RCC 7860 (cell line): Measurements from ENCODE around the gene KCNJ18.
"Not testable (repeated sequence)": the region's sequence is repeated elsewhere in the genome, so short reads cannot be mapped to it uniquely, and the experiment has no call there.

Source experiments
- DNase-seq: peaks from one replicate; pipeline ENCODE4 v3.0.0-alpha.2; 2015; ENCODE audit warnings: low spot score
- FAIRE-seq: peaks from 2 replicates; lab custom pipeline; 2012; peaks lifted over from hg19 to GRCh38; lab: Jason Lieb, UNC

Gene KCNJ18

DNA sequence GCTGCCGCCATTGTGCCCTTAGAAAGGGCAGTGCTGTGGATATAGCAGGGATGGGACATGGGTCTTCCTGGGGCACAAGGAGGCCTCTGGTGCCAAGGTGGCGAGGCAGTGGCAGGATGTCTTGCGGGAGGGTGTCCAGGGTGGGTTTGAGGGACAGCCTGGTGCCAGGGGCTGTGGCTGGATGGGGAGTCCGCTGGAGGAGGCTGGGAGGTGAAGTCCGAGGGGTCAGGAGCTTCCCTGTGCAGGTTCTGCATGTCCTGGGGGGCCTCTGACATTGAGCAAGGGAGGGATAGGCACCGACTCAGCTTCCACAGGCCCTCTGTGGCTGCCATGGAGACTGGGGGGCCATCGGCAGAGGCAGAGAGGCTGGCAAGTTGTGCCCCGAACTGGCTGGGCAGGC is 9.7 kb downstream of the KCNJ18 start:
- DNase-seq, FAIRE-seq: not testable (repeated sequence)

DNA sequence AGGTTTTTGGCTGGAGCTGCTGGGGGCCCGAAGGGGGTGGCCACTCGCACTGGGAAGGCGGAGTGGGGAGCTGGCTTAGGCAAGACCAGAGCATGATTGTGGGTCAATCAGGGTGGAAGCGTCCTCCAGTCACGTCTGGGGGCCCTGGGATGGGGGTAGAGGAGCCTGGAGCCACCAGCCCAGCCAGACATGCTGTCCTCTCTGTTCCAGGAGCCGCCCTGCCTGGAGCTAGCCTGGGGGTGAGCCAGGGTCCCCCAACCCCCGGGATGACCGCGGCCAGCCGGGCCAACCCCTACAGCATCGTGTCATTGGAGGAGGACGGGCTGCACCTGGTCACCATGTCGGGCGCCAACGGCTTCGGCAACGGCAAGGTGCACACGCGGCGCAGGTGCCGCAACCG is 10.2 kb downstream of the KCNJ18 start:
- not testable (repeated sequence) for DNase-seq, FAIRE-seq

DNA sequence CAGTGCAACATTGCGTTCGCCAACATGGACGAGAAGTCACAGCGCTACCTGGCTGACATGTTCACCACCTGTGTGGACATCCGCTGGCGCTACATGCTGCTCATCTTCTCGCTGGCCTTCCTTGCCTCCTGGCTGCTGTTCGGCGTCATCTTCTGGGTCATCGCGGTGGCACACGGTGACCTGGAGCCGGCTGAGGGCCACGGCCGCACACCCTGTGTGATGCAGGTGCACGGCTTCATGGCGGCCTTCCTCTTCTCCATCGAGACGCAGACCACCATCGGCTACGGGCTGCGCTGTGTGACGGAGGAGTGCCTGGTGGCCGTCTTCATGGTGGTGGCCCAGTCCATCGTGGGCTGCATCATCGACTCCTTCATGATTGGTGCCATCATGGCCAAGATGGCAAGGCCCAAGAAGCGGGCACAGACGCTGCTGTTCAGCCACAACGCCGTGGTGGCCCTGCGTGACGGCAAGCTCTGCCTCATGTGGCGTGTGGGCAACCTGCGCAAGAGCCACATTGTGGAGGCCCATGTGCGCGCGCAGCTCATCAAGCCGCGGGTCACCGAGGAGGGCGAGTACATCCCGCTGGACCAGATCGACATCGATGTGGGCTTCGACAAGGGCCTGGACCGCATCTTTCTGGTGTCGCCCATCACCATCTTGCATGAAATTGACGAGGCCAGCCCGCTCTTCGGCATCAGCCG is 10.8 kb downstream of the KCNJ18 start:
- not testable (repeated sequence) for DNase-seq, FAIRE-seq

DNA sequence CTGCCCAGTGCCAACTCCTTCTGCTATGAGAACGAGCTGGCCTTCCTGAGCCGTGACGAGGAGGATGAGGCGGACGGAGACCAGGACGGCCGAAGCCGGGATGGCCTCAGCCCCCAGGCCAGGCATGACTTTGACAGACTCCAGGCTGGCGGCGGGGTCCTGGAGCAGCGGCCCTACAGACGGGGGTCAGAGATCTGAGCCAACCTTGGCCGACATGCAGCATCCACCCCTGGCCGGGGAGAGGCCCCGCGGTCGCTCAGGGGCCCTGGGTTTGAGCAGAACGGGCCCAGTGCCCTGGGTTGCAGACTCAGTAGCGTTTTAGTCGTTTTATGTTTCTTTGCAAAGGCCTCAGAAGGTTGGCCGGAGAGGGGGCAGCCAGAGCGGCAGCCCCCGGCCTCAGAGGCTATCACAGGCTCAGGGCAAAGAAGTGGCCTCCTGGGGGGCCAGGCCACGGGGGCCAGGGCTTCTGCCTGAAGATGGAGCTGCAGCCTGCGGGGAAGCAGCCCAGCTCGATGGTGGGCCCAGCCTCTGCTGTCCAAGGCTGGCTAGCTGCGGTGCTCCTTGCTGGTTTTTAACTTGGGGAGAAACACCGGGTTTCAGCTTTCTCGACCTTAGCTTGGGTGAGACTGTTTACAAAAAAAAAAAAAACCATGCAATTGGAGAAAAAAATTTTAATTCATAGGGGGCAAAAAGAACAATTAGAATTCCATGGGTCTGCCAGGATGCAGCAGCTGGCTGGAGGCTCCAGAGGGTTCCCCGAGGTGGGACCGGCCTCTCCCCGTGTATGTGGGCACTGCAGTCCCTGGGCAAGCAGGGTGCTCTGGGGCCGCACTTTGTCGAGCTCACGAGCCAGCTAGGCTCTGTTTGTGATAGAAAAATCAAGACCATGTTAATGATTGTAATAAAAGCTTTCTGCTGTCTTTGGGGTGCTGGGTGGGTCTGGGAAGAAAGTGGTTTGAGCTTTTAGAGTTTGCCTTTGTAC is 11.9 kb downstream of the KCNJ18 start:
- FAIRE-seq, DNase-seq: not testable (repeated sequence)

DNA sequence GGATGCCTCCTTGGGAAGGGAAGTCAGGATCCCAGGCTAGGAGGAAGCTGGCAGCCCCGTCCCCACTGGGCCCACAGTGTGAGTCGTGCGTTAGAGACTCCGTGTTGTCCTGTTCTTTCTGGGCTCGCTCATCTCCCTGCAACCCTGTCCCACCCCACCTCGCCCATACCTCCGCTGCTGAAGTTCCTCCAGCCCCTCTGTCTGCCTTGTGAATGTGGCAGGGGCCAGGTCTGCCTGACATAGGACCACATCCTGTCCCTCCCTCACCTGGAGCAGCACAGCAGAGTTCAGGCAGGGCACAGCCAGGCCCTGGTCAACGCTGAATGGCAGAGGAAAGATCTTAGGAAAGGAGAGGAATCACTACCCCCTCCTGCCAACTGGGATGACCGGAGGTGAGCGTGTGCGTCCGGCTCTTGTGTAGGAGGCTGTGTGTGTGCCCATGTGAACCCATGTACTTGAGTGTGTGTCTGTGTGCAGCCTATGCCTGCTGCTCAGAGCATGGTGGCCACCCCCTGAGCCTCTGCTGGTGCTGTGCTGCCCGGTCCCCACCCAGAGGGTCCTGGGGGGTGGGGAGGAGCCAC is 12.8 kb downstream of the KCNJ18 start:
- no peak for FAIRE-seq
- DNase-seq, result no peak

DNA sequence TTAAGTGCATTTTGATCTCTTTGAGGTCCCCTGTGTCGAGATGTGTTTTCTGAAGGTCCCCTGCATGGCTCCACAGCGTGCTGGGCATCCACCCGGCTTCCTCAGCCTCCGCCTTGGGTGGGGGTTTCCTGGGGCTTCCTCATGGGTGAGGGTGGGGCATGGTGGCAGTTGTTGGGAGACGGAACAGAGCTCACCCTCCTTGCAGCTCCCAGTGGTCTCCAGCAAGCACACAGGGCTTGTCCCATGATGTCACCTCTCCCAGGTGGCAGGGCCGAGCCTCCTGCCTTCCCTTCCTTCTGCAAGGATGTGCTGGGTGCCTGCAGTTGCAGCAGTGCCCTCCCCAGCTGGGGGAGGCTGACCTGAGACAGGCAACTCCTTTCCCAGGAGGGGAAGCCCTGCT is 13.4 kb downstream of the KCNJ18 start:
- not testable (repeated sequence) for FAIRE-seq, DNase-seq

DNA sequence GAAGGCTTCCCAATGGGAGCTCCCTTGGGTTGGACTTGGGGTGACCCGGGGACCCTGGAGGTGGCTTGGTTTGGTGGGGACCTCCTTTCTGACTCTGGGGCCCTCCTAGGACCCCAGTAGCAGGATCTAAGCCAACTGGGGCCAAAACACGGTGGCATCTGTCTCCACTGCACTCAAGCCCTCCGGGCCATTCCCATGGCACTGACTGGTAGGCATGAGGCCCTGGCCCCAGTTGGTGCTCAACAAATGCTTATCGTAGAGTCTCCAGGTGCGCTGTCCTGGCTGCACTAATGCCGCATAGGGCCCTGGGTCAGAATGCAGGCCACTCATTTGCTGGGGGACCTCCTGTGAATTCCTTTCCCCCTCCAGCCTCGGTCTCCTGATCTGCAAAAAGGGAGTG is 14.2 kb downstream of the KCNJ18 start:
- not testable (repeated sequence) for DNase-seq, FAIRE-seq

DNA sequence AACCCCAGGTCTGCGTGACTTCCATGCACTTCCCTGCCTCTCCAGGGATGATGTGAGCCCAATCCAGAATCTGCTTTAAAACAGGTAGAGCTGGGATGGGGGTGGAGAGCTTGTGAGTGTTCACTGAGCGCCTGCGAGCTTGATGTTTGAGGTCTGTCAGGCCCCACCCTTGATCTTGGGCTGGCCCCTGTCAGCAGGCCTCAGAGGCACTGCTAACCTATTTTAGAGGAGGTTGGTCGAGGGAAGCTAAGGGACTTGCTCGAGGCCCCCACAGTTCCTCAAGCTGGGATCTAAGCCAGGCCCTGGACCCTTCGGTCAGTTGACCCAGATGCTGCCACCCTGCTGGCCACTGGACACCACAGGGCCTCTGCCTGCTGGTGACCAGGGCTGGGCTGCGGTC is 14.8 kb downstream of the KCNJ18 start:
- not testable (repeated sequence) for DNase-seq

DNA sequence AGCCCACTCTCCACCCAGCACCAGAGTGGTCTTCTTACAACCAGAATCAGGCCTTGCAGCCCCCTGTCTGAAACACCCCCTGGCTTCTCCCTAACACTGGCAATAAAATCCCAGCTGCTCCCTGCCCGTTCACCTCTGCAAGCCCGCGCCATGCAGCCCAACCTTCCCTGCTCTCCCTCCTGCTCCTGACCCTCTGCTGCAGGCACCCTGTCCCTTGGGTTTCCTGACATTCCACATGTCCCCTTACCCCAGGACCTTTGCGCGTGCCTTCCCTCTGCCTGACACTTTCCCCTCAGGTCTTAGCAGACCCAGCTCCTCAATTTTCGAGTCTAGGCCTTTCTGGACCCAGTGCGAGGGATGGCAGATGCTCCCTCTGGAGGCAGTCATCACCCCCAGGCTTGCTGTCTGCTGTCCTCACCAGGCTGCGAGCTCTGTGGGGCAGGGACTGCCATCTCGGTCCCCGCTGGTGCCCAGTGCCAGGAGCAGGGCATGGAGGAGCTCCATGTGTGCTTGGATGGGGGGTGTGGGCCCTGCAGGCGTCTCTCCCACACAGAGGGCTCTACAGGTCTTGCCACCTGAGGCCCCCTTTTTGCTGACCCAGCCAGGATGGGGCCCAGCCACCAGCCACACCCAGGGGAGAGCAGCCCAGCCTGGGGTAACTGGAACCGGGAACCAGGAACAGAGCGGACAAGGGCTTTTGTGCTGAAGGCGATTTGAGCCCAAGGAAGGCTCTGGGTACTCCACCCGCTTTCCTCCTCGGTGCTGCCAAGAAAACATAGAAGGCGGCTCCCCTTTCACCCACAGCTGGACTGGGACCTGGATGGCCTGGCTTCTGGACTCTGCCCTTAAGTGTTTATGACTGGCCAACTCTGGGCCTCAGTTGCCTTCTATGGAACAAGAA is 15.6 kb downstream of the KCNJ18 start:
- DNase-seq, FAIRE-seq: not testable (repeated sequence)

More for the DNA sequence above, 14.8 kb downstream of the KCNJ18 start:
- FAIRE-seq, result not testable (repeated sequence)

DNA sequence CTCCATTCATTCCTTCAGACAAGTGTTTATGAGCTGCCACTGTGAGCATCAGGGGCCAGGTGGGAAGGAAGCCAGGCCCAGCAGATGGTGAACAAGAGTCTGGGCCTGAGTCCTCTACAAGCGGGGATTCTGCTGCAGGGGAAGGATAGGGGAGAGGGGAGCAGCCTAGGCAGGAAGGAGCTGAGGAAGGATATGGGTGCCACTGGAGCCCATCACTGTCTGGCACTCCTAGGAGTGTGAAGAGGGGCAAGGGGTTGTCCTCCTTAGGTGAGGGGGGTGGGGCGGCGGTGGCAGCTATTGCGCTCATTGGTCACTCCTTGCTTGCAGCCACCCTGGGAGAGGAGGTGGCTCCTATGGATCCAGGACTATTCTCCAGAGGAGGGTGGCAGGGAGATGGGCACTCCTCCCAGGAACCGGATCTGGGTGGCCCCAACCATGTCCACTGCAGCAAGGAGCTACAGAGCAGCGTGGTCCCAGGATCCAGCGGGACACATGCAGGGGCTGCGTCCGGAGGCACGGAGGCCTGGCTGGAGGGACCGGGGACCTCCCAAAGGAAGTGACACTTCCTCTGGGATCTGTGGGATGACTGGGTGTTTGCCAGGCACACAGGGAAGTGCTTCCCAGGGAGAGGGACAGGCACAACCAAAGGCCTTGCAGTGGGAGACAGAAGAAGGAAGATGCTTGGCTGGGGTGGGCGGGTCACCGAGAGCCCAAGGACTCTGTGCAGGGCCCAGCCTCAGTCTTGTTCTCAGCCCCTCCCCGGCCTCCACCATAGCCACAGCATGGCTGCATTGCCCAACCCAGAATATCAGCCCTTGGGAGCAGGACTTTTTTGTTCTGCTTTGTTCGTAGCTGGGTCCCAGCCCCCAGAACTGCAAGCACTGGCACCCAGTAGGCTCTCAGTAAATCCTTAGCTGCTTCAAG is 16.6 kb downstream of the KCNJ18 start:
- not testable (repeated sequence) for FAIRE-seq, DNase-seq

DNA sequence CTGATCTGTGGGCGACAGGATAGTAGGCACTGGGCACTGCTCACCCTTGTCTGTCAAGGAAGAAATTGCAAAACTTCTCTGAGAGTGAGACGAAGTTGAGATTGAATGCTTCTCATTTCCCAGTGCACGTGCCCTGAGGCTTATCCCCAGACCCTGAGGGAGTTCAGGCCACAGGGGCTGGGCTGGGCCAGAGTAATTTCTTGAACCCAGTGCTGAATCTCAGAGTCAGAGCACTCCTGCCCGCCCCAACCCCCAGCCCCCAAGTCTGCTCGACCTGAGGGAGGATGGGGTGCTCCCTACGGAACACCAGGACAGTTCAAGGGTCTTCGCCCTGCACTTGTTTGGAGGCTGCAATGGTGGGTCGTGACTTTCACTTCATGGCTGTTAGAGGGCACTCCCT is 17.7 kb downstream of the KCNJ18 start:
- DNase-seq, FAIRE-seq: not testable (repeated sequence)

DNA sequence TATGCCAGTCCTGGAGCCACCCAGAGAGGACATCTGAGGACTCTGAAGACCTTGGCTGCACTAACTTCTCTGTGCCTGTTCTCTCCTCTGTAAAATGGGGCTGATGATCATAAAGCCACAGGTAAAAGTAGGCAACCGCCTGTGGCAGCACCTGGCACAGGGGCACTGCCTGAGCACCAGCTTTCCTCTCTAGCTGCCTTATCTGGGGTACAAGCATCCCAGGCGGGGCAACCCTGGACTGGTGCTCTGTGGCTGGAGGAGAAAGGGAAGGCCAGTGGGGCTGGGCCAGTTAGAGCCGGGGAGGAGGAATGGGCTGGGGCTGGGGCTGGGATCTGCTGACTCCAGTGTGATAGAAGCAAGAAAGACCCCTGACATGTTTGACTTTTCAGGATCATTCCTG is 18.2 kb downstream of the KCNJ18 start:
- FAIRE-seq, DNase-seq: not testable (repeated sequence)

DNA sequence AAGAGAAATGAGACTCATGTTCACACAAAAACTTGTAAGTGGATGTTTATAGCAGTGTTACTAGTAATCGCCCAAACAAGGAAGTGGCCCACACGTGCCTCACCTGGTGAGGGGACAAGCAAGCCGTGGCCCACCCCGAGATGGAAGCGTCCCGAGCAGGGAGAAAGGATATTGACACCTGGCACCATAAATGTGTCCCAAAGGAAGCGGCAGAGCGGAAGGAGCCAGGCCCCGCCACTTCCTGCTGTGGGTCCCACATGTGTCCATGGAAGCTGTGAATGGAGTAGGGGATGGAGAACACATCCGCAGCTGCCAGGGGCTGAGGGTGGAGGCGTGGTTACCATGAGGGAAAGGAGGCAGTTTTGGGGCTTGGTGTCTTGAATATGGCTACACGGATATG is 18.9 kb downstream of the KCNJ18 start:
- DNase-seq (no peak), FAIRE-seq (no peak)

DNA sequence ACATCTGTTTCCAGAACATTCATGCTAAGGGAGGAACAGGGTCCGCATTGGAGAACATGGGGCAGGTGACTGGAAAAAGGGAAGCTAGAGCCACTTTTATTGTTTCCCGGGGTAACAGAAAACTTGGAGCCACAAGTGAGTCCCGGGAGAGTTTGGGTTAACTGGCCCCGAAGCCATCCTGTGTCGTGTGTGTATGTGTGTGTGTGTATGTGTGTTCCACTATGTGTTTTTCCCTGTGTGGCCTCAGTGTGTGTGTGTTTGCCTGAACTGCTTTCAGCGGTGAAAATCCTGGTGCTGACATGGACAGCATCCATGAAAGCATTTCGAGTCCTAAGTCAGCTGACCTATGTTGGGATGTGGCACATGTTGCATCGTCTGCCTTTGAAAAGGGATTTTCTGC is 20.7 kb downstream of the KCNJ18 start:
- FAIRE-seq, DNase-seq: not testable (repeated sequence)

DNA sequence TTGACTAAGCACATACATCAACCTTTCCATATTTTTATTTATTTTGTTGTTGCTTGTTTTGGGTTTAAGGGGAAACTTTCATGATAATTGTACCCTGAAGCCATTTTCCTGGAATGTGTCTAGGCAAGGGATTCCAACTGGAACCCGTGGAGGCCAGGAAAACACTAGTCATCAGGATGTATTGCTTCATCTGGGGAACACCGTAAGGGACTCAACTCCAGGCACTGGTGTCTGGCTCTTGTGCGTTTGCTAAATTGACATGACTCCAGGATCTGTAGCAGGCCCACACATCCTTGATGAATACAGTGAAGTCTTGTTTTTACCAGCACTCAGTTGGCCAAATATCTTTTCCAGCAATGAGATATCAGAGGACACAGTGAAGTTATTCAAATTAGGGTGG is 21.3 kb downstream of the KCNJ18 start:
- not testable (repeated sequence) for FAIRE-seq, DNase-seq

DNA sequence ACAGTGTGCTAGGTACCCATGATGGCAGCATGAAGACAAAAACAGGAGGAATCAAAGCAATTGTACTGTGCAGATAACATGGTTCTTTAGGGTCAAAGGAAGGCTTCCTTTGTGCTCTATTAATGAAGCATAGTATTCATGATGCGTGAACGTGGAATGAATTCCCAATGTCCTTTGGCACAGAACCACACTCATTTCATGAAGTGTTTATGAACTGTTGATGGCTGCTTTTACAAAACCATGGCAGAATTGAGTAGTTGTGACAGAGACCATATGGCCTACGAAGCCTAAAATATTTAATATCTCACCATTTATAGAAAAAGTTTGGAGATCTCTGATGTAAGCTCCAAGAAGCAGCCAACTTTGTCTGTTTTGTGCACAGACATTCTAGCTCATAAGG is 22.4 kb downstream of the KCNJ18 start:
- not testable (repeated sequence) for FAIRE-seq
- peak; percentile 14 for DNase-seq

DNA sequence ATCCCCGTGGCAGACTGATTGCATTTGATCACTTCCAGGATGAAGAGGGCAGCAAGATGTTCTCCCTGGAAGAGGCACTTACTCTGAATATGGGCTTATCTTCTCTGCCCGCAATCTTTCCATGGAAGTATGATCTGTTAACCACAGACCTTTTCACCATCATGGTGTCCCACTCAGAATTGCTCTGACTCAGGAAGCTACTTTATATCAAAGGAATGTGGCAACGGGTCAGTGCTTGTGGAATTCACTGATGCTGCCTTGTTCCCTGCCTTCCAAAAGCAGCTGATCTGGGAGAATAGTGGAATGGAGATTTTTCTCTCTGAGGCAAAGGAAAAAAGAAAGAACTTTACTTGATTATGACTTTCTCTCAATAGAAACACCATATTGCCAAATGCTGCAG is 23.6 kb downstream of the KCNJ18 start:
- not testable (repeated sequence) for FAIRE-seq
- DNase-seq, result peak; percentile 45

DNA sequence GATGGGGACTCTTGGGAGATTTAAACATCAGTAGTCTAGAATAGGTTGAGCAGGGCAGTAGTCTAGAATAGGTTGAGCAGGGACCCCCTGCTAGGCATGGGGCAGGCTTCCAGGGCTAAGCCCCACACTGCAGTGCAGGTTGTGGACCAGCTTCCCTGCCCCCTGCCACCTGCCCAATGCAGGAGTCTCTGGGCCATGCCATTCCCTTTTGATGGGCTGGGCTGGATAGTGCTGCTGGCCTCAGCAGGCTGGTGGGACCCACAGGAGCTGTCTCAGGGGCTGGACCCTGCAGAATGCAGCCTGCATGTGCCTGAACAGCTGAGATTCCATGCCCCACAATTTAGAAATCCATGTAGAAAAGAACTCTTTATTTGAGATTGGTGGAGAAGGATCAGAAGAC is 26.6 kb downstream of the KCNJ18 start:
- FAIRE-seq, DNase-seq: not testable (repeated sequence)
